RWPE2 (cell line): ENCODE data around the gene KLF13.

Experiments used
- ATAC-seq: fragments of 200-7000 bp; cut with Tn5 transposase; 3 replicates; pipeline ENCODE4 v1.9.1; 2021; ENCODE audit warnings: low read depth
- DNase-seq: peaks from one replicate; pipeline ENCODE4 v3.0.0-alpha.2; 2020; ENCODE audit warnings: low spot score
- H3K27ac ChIP-seq: fragments of 450-650 bp; 2 replicates; pipeline ENCODE4 v1.5.1; 2017; ENCODE audit warnings: mild to moderate bottlenecking; ENCODE audit not compliant: poor library complexity, severe bottlenecking
- H3K27me3 ChIP-seq: fragments of 250-450 bp; sonication (Bioruptor Pico); 2 replicates; pipeline ENCODE4 v1.5.1; 2021; ENCODE audit warnings: mild to moderate bottlenecking, moderate library complexity; ENCODE audit not compliant: insufficient read depth, poor library complexity, severe bottlenecking
- H3K36me3 ChIP-seq: fragments of 250-450 bp; sonication (Bioruptor Pico); 2 replicates; pipeline ENCODE4 v1.5.1; 2020; ENCODE audit warnings: low read depth, mild to moderate bottlenecking, moderate library complexity
- H3K4me1 ChIP-seq: fragments of 250-450 bp; sonication (Bioruptor Pico); 2 replicates; pipeline ENCODE4 v1.5.1; 2021; ENCODE audit warnings: mild to moderate bottlenecking, moderate library complexity; ENCODE audit not compliant: insufficient read depth, poor library complexity, severe bottlenecking
- H3K4me3 ChIP-seq: fragments of 250-450 bp; sonication (Bioruptor Pico); 2 replicates; pipeline ENCODE4 v1.5.1; 2021; ENCODE audit warnings: mild to moderate bottlenecking, moderate library complexity; ENCODE audit not compliant: severe bottlenecking
- H3K9me3 ChIP-seq: fragments of 250-450 bp; sonication (Bioruptor Pico); 2 replicates; pipeline ENCODE4 v1.5.1; 2021; ENCODE audit warnings: mild to moderate bottlenecking, moderate library complexity; ENCODE audit not compliant: severe bottlenecking
- TF ChIP-seq, protein P1 (sequence below): fragments of 450-650 bp; IDR thresholded peaks from one replicate; pipeline ENCODE4 v1.5.1; 2017; ENCODE audit warnings: mild to moderate bottlenecking, moderate library complexity; ENCODE audit not compliant: poor library complexity, severe bottlenecking

The KLF13 gene

GRCh38 chr15:31376511-31376910, 49.9 kb downstream of the KLF13 start:
- DNase-seq, result no peak
- no peak overlapping the region for H3K4me3 ChIP-seq
- ATAC-seq, result no peak
- no peaks in the 10 kb centered on the region for H3K9me3 ChIP-seq
- H3K36me3 ChIP-seq, result peaks cover 52% of the 10 kb centered on the region
- TF ChIP-seq, protein P1, sequence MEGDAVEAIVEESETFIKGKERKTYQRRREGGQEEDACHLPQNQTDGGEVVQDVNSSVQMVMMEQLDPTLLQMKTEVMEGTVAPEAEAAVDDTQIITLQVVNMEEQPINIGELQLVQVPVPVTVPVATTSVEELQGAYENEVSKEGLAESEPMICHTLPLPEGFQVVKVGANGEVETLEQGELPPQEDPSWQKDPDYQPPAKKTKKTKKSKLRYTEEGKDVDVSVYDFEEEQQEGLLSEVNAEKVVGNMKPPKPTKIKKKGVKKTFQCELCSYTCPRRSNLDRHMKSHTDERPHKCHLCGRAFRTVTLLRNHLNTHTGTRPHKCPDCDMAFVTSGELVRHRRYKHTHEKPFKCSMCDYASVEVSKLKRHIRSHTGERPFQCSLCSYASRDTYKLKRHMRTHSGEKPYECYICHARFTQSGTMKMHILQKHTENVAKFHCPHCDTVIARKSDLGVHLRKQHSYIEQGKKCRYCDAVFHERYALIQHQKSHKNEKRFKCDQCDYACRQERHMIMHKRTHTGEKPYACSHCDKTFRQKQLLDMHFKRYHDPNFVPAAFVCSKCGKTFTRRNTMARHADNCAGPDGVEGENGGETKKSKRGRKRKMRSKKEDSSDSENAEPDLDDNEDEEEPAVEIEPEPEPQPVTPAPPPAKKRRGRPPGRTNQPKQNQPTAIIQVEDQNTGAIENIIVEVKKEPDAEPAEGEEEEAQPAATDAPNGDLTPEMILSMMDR, result no peak
- H3K27ac ChIP-seq, result no peak overlapping the region
- H3K4me1 ChIP-seq, result peaks cover 15% of the 10 kb centered on the region
- H3K27me3 ChIP-seq, result no peaks in the 10 kb centered on the region

- no peaks in the 10 kb centered on the region for H3K27me3 ChIP-seq
- no peak for ATAC-seq
- TF ChIP-seq, protein P1, result no peak
- H3K27ac ChIP-seq, result no peak overlapping the region
- H3K4me3 ChIP-seq, result no peak overlapping the region
- peaks cover 14% of the 10 kb centered on the region for H3K4me1 ChIP-seq
- DNase-seq, result no peak
- H3K36me3 ChIP-seq, result peaks cover 48% of the 10 kb centered on the region
- H3K9me3 ChIP-seq, result no peaks in the 10 kb centered on the region
These were observed 50.4 kb downstream of the KLF13 start for GRCh38 chr15:31377030-31377429.

DNA sequence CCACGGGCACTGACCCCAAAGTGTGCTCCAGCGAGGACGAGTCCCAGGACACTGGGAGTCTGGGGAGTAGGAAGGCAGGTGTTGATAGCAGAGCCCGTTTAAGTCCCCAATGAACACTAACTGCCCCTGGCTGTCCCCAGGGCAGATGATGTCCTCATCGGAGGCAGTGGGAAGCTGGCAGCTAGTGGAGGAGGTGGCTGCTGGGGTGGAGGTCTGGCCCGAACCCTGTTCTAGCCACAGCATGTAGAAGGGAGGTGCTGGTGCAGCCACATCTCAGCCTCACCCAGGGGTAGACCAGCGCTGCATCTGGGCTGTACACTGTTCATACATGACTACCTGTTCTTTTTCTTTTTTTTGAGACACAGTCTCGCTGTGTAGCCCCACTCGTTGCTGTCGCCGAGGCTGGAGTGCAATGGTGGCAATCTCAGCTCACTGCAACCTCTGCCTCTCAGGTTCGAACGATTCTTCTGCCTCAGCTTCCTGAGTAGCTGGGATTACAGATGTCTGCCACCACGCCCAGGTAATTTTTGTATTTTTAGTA, 51.8 kb downstream of the KLF13 start:
- Histone ChIP-seq H3K9me3 (no peaks in the 10 kb centered on the region), H3K27ac (no peak overlapping the region), H3K4me3 (no peak overlapping the region), H3K36me3 (peaks cover 34% of the 10 kb centered on the region), H3K27me3 (no peaks in the 10 kb centered on the region), H3K4me1 (peaks cover under 1% of the 10 kb centered on the region)
- ATAC-seq (no peak), DNase-seq (no peak)
- TF ChIP-seq, protein P1, result no peak

DNA sequence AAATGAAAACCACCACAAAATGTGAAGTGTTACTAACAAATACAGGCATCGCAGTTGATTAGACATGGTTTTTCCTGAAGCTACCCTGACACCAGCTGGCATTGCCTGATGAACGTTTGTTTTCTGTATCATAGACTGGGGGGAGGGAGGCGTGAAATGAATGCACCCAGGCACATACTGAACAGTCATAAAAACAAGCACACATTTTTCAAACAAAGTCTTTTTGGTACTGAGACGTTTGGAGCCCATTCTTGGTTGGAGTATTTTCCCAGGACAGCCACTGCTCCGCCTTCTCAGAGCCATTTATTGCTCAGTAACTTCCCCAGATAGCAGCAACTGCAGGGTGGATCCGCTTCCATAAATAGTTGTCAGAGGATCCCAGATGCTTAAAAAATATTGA, 52.4 kb downstream of the KLF13 start:
- no peaks in the 10 kb centered on the region for H3K9me3 ChIP-seq
- TF ChIP-seq, protein P1, result no peak
- H3K4me3 ChIP-seq, result no peak overlapping the region
- peaks cover 1% of the 10 kb centered on the region for H3K4me1 ChIP-seq
- no peak overlapping the region for H3K27ac ChIP-seq
- H3K27me3 ChIP-seq, result no peaks in the 10 kb centered on the region
- no peak for ATAC-seq
- DNase-seq, result no peak
- peaks cover 29% of the 10 kb centered on the region for H3K36me3 ChIP-seq

GRCh38 chr15:31379577-31379976, 52.9 kb downstream of the KLF13 start:
- TF ChIP-seq, protein P1, result no peak
- H3K4me1 ChIP-seq, result peaks cover 7% of the 10 kb centered on the region
- no peak overlapping the region for H3K27ac ChIP-seq
- DNase-seq (no peak), ATAC-seq (no peak)
- H3K4me3 ChIP-seq, result no peak overlapping the region
- H3K36me3 ChIP-seq, result peaks cover 26% of the 10 kb centered on the region
- H3K27me3 ChIP-seq, result no peaks in the 10 kb centered on the region
- H3K9me3 ChIP-seq, result no peaks in the 10 kb centered on the region
